Suprapubic skin (tissue), 4 donors: ENCODE results near the gene PDS5A.

Experiments used
- CTCF ChIP-seq, 2 donors: fragments of 200-600 bp in 1 of 2; fragments of 450-650 bp in 1 of 2; sonication (generic) in 1 of 2; IDR thresholded peaks; one replicate each; pipeline ENCODE4 v1.5.1; 2016 to 2019; ENCODE audit warnings: antibody characterized with exemption in 2 of 2, mild to moderate bottlenecking in 1 of 2, moderate library complexity in 1 of 2
- EP300 ChIP-seq: sonication (generic); formaldehyde crosslinking; IDR thresholded peaks from one replicate; pipeline ENCODE4 v1.6.1; 2017; ENCODE audit warnings: antibody characterized with exemption
- POLR2A ChIP-seq, 2 donors: fragments of 450-650 bp; IDR thresholded peaks; one replicate each; pipeline ENCODE4 v1.6.1; 2017; ENCODE audit warnings: antibody characterized with exemption in 2 of 2, mild to moderate bottlenecking in 2 of 2, moderate library complexity in 2 of 2
- POLR2AphosphoS5 ChIP-seq, 3 donors: sonication (generic); formaldehyde crosslinking; IDR thresholded peaks; one replicate each; pipeline ENCODE4 v1.6.1; 2017; ENCODE audit warnings: antibody characterized with exemption in 3 of 3

- TF ChIP-seq POLR2A (IDR thresholded peaks at IDR 0.05) (no peak), CTCF (IDR thresholded peaks at IDR 0.05) (no peak), POLR2AphosphoS5 (IDR thresholded peaks at IDR 0.05) (no peak), EP300 (no peak)
Observed at GRCh38 chr4:39922399-39922798, 55.3 kb downstream of the PDS5A start.
